Dendritic cell treated with granulocyte-macrophage colony-stimulating factor and Interleukin-4, amounts not matched to agents 40 ng/mL and 50 ng/mL, for 4 days (primary cell): ENCODE data around the gene TMEM259.

ENCODE experiments used
- H3K27ac Mint-ChIP-seq: one replicate; pipeline ENCODE4 v1.8.0; 2022; ENCODE audit warnings: mild to moderate bottlenecking, mixed read lengths
- H3K27me3 Mint-ChIP-seq: one replicate; pipeline ENCODE4 v1.8.0; 2022; ENCODE audit warnings: mild to moderate bottlenecking, mixed read lengths
- H3K36me3 Mint-ChIP-seq: one replicate; pipeline ENCODE4 v1.8.0; 2022; ENCODE audit warnings: low read depth, mixed read lengths
- H3K4me1 Mint-ChIP-seq: one replicate; pipeline ENCODE4 v1.8.0; 2022; ENCODE audit warnings: low read depth, mixed read lengths
- H3K4me3 Mint-ChIP-seq: one replicate; pipeline ENCODE4 v1.8.0; 2022; ENCODE audit warnings: mild to moderate bottlenecking, moderate library complexity, mixed read lengths
- H3K9me3 Mint-ChIP-seq: one replicate; pipeline ENCODE4 v1.8.0; 2022; ENCODE audit warnings: mixed read lengths
- intact Hi-C: fragments of 100-400 bp; cut with micrococcal nuclease; formaldehyde crosslinking; loops from one replicate; pipeline ENCODE4 v1.15.0; 2022

TMEM259 gene

GRCh38 chr19:1001538-1002166 is 19.3 kb downstream of the TMEM259 start:
- Mint-ChIP-seq H3K27me3 (peaks cover 64% of the 10 kb centered on the region), H3K4me1 (peaks cover 16% of the 10 kb centered on the region), H3K4me3 (peak overlapping the region; percentile 72), H3K9me3 (no peaks in the 10 kb centered on the region), H3K27ac (peak overlapping the region; percentile 42), H3K36me3 (peaks cover 2% of the 10 kb centered on the region)
- intact Hi-C loops, result no loop called here

GRCh38 chr19:1000591-1001537 is 20.1 kb downstream of the TMEM259 start:
- peak overlapping the region; percentile 72 for H3K4me3 Mint-ChIP-seq

GRCh38 chr19:1000095-1000494 is 20.8 kb downstream of the TMEM259 start, which contains the start of gene GRIN3B:
Gene GRIN3B, plus strand, starts transcription at chr19:1000419. Its CDS starts 19 bp downstream, at chr19:1000438.
- H3K27me3 Mint-ChIP-seq, result peaks cover 78% of the 10 kb centered on the region
- H3K36me3 Mint-ChIP-seq, result no peaks in the 10 kb centered on the region
- no peaks in the 10 kb centered on the region for H3K9me3 Mint-ChIP-seq
- peaks cover 23% of the 10 kb centered on the region for H3K4me1 Mint-ChIP-seq
- peak within 1 kb of the TSS; percentile 72 for H3K4me3 Mint-ChIP-seq
- intact Hi-C loops, result no loop called here
- peak within 1 kb of the TSS; percentile 42 for H3K27ac Mint-ChIP-seq

More at GRCh38 chr19:1000591-1001537, 20.1 kb downstream of the TMEM259 start:
- intact Hi-C loops, result no loop called here
- Mint-ChIP-seq H3K9me3 (no peaks in the 10 kb centered on the region), H3K36me3 (no peaks in the 10 kb centered on the region), H3K27ac (peak overlapping the region; percentile 42), H3K4me1 (peaks cover 23% of the 10 kb centered on the region), H3K27me3 (peaks cover 71% of the 10 kb centered on the region)

- H3K27ac Mint-ChIP-seq, result no peak overlapping the region
- intact Hi-C loops, result no loop called here
These were observed 21.6 kb downstream of the TMEM259 start for GRCh38 chr19:999379-999719.

GRCh38 chr19:998064-998463 is 22.9 kb downstream of the TMEM259 start:
- intact Hi-C loops, result no loop called here
- peaks cover 23% of the 10 kb centered on the region for H3K4me1 Mint-ChIP-seq
- H3K27ac Mint-ChIP-seq, result no peak overlapping the region
- H3K27me3 Mint-ChIP-seq, result peaks cover 76% of the 10 kb centered on the region
- no peak overlapping the region for H3K4me3 Mint-ChIP-seq
- peaks cover 19% of the 10 kb centered on the region for H3K36me3 Mint-ChIP-seq
- no peaks in the 10 kb centered on the region for H3K9me3 Mint-ChIP-seq

More at GRCh38 chr19:999379-999719, 21.6 kb downstream of the TMEM259 start:
- H3K4me3 Mint-ChIP-seq, result no peak overlapping the region
- H3K9me3 Mint-ChIP-seq, result no peaks in the 10 kb centered on the region
- H3K36me3 Mint-ChIP-seq, result peaks cover 6% of the 10 kb centered on the region
- peaks cover 23% of the 10 kb centered on the region for H3K4me1 Mint-ChIP-seq
- H3K27me3 Mint-ChIP-seq, result peaks cover 82% of the 10 kb centered on the region

GRCh38 chr19:996051-996838 is 24.7 kb downstream of the TMEM259 start:
- Mint-ChIP-seq H3K27ac (no peak overlapping the region), H3K4me3 (no peak overlapping the region), H3K4me1 (peaks cover 17% of the 10 kb centered on the region), H3K27me3 (peaks cover 60% of the 10 kb centered on the region), H3K36me3 (peaks cover 35% of the 10 kb centered on the region), H3K9me3 (no peaks in the 10 kb centered on the region)
- intact Hi-C loops, result no loop called here

- intact Hi-C loops, result no loop called here
- no peaks in the 10 kb centered on the region for H3K9me3 Mint-ChIP-seq
These were observed 25.7 kb downstream of the TMEM259 start for GRCh38 chr19:995051-995827.

GRCh38 chr19:994516-994915 is 26.4 kb downstream of the TMEM259 start:
- Mint-ChIP-seq H3K27ac (no peak overlapping the region), H3K36me3 (peaks cover 52% of the 10 kb centered on the region), H3K4me3 (no peak overlapping the region), H3K27me3 (peaks cover 50% of the 10 kb centered on the region), H3K4me1 (peaks cover 12% of the 10 kb centered on the region), H3K9me3 (no peaks in the 10 kb centered on the region)
- intact Hi-C loops, result no loop called here

More at GRCh38 chr19:995051-995827, 25.7 kb downstream of the TMEM259 start:
- Mint-ChIP-seq H3K4me3 (no peak overlapping the region), H3K27ac (no peak overlapping the region), H3K27me3 (peaks cover 55% of the 10 kb centered on the region), H3K36me3 (peaks cover 45% of the 10 kb centered on the region), H3K4me1 (peaks cover 12% of the 10 kb centered on the region)

GRCh38 chr19:993831-994393 is 27.0 kb downstream of the TMEM259 start:
- H3K27ac Mint-ChIP-seq, result no peak overlapping the region
- H3K4me3 Mint-ChIP-seq, result no peak overlapping the region
- H3K4me1 Mint-ChIP-seq, result peaks cover 13% of the 10 kb centered on the region
- peaks cover 44% of the 10 kb centered on the region for H3K27me3 Mint-ChIP-seq
- no peaks in the 10 kb centered on the region for H3K9me3 Mint-ChIP-seq
- intact Hi-C loops, result no loop called here
- H3K36me3 Mint-ChIP-seq, result peaks cover 58% of the 10 kb centered on the region

GRCh38 chr19:993361-993830 is 27.5 kb downstream of the TMEM259 start:
- Mint-ChIP-seq H3K27ac (no peak overlapping the region), H3K36me3 (peaks cover 63% of the 10 kb centered on the region), H3K9me3 (no peaks in the 10 kb centered on the region), H3K4me1 (peaks cover 14% of the 10 kb centered on the region), H3K4me3 (no peak overlapping the region), H3K27me3 (peaks cover 39% of the 10 kb centered on the region)
- intact Hi-C loops, result no loop called here

GRCh38 chr19:992670-993055 is 28.3 kb downstream of the TMEM259 start:
- Mint-ChIP-seq H3K27ac (no peak overlapping the region), H3K36me3 (peaks cover 70% of the 10 kb centered on the region), H3K27me3 (peaks cover 32% of the 10 kb centered on the region), H3K9me3 (no peaks in the 10 kb centered on the region), H3K4me1 (peaks cover 19% of the 10 kb centered on the region), H3K4me3 (no peak overlapping the region)
- intact Hi-C loops, result no loop called here

- peaks cover 19% of the 10 kb centered on the region for H3K4me1 Mint-ChIP-seq
- H3K4me3 Mint-ChIP-seq, result no peak overlapping the region
- H3K27ac Mint-ChIP-seq, result no peak overlapping the region
- no peaks in the 10 kb centered on the region for H3K9me3 Mint-ChIP-seq
- H3K27me3 Mint-ChIP-seq, result peaks cover 26% of the 10 kb centered on the region
- peaks cover 76% of the 10 kb centered on the region for H3K36me3 Mint-ChIP-seq
- intact Hi-C loops, result no loop called here
These were observed 28.8 kb downstream of the TMEM259 start for GRCh38 chr19:991932-992669.
